Measurements from ENCODE around the gene MTA2.

The MTA2 gene

GRCh38 chr11:62603776-62604299 lies 2.2 kb upstream of the MTA2 start:
- Histone ChIP-seq H3K27me3 (ENCODE audit: control insufficient read depth, insufficient read depth, low read length) (peaks cover 3% of the 10 kb centered on the region; the same call in 1 of the 2 replicates), H3K27ac (ENCODE audit: low read length) (no peak overlapping the region), H3K9me3 (ENCODE audit: control insufficient read depth, insufficient read depth, low read length) (no peaks in the 10 kb centered on the region), H3K36me3 (ENCODE audit: control insufficient read depth, insufficient read depth, low read length) (no peaks in the 10 kb centered on the region), H3K4me3 (ENCODE audit: low read length) (no peak overlapping the region), H3K4me1 (ENCODE audit: control insufficient read depth, insufficient read depth, low read length) (peaks cover 4% of the 10 kb centered on the region; the same call in 1 of the 2 replicates)
- no CpG with 5 or more reads among the region's 8 CpGs for WGBS (ENCODE audit: insufficient coverage, insufficient read length)
- DNase-seq (ENCODE audit: low read depth, low spot score): no peak

- no peak for DNase-seq (ENCODE audit: low read depth, low spot score)
- Histone ChIP-seq H3K36me3 (ENCODE audit: control insufficient read depth, insufficient read depth, low read length) (peaks cover 3% of the 10 kb centered on the region; the same call in 1 of the 2 replicates), H3K4me3 (ENCODE audit: low read length) (peak overlapping the region; percentile 28; the same call in 1 of the 2 replicates), H3K27ac (ENCODE audit: low read length) (no peak overlapping the region), H3K4me1 (ENCODE audit: control insufficient read depth, insufficient read depth, low read length) (peaks cover 4% of the 10 kb centered on the region; the same call in 1 of the 2 replicates), H3K27me3 (ENCODE audit: control insufficient read depth, insufficient read depth, low read length) (peaks cover 3% of the 10 kb centered on the region; the same call in 1 of the 2 replicates), H3K9me3 (ENCODE audit: control insufficient read depth, insufficient read depth, low read length) (no peaks in the 10 kb centered on the region)
- no CpG with 5 or more reads among the region's 13 CpGs for WGBS (ENCODE audit: insufficient coverage, insufficient read length)
Measured at GRCh38 chr11:62603072-62603408, 1.4 kb upstream of the MTA2 start.

GRCh38 chr11:62602141-62603071 lies 741 bp upstream of the MTA2 start:
- Histone ChIP-seq H3K4me1 (ENCODE audit: control insufficient read depth, insufficient read depth, low read length) (peaks cover 4% of the 10 kb centered on the region; the same call in 1 of the 2 replicates), H3K4me3 (ENCODE audit: low read length) (peak overlapping the region; percentile 28; the same call in 1 of the 2 replicates), H3K36me3 (ENCODE audit: control insufficient read depth, insufficient read depth, low read length) (peaks cover 9% of the 10 kb centered on the region; the same call in 1 of the 2 replicates), H3K27me3 (ENCODE audit: control insufficient read depth, insufficient read depth, low read length) (peaks cover 3% of the 10 kb centered on the region; the same call in 1 of the 2 replicates), H3K9me3 (ENCODE audit: control insufficient read depth, insufficient read depth, low read length) (no peaks in the 10 kb centered on the region), H3K27ac (ENCODE audit: low read length) (no peak overlapping the region)
- WGBS (ENCODE audit: insufficient coverage, insufficient read length): no CpG with 5 or more reads among the region's 96 CpGs
- DNase-seq (ENCODE audit: low read depth, low spot score): no peak

GRCh38 chr11:62601122-62601371 lies 618 bp downstream of the MTA2 start:
- no peaks in the 10 kb centered on the region for H3K9me3 ChIP-seq (ENCODE audit: control insufficient read depth, insufficient read depth, low read length)
- peaks cover 4% of the 10 kb centered on the region; the same call in 1 of the 2 replicates for H3K4me1 ChIP-seq (ENCODE audit: control insufficient read depth, insufficient read depth, low read length)
- H3K27me3 ChIP-seq (ENCODE audit: control insufficient read depth, insufficient read depth, low read length): peaks cover 3% of the 10 kb centered on the region; the same call in 1 of the 2 replicates
- no peak overlapping the region for H3K27ac ChIP-seq (ENCODE audit: low read length)
- no peak for DNase-seq (ENCODE audit: low read depth, low spot score)
- WGBS (ENCODE audit: insufficient coverage, insufficient read length): no CpG with 5 or more reads among the region's 30 CpGs
- peak overlapping the region; percentile 94 for H3K4me3 ChIP-seq (ENCODE audit: low read length)
- peaks cover 19% of the 10 kb centered on the region for H3K36me3 ChIP-seq (ENCODE audit: control insufficient read depth, insufficient read depth, low read length)

- Histone ChIP-seq H3K36me3 (ENCODE audit: control insufficient read depth, insufficient read depth, low read length) (peaks cover 25% of the 10 kb centered on the region), H3K27ac (ENCODE audit: low read length) (no peak overlapping the region), H3K4me1 (ENCODE audit: control insufficient read depth, insufficient read depth, low read length) (peaks cover 4% of the 10 kb centered on the region; the same call in 1 of the 2 replicates), H3K9me3 (ENCODE audit: control insufficient read depth, insufficient read depth, low read length) (no peaks in the 10 kb centered on the region), H3K4me3 (ENCODE audit: low read length) (peak overlapping the region; percentile 94), H3K27me3 (ENCODE audit: control insufficient read depth, insufficient read depth, low read length) (peaks cover 3% of the 10 kb centered on the region; the same call in 1 of the 2 replicates)
- DNase-seq (ENCODE audit: low read depth, low spot score): no peak
- WGBS (ENCODE audit: insufficient coverage, insufficient read length): no CpG with 5 or more reads among the region's 26 CpGs
Measured at GRCh38 chr11:62600367-62601121, 1.1 kb downstream of the MTA2 start.

GRCh38 chr11:62599901-62600300 lies 1.8 kb downstream of the MTA2 start:
- Histone ChIP-seq H3K9me3 (ENCODE audit: control insufficient read depth, insufficient read depth, low read length) (no peaks in the 10 kb centered on the region), H3K36me3 (ENCODE audit: control insufficient read depth, insufficient read depth, low read length) (peaks cover 29% of the 10 kb centered on the region), H3K27me3 (ENCODE audit: control insufficient read depth, insufficient read depth, low read length) (peaks cover 3% of the 10 kb centered on the region; the same call in 1 of the 2 replicates), H3K4me3 (ENCODE audit: low read length) (no peak overlapping the region), H3K27ac (ENCODE audit: low read length) (no peak overlapping the region), H3K4me1 (ENCODE audit: control insufficient read depth, insufficient read depth, low read length) (peaks cover 4% of the 10 kb centered on the region; the same call in 1 of the 2 replicates)
- no peak for DNase-seq (ENCODE audit: low read depth, low spot score)
- WGBS (ENCODE audit: insufficient coverage, insufficient read length): 100% methylated on average over 2 of the region's 5 CpGs

- DNase-seq (ENCODE audit: low read depth, low spot score): peak; percentile 85
- no CpG with 5 or more reads among the region's 7 CpGs for WGBS (ENCODE audit: insufficient coverage, insufficient read length)
- Histone ChIP-seq H3K27ac (ENCODE audit: low read length) (no peak overlapping the region), H3K4me3 (ENCODE audit: low read length) (no peak overlapping the region), H3K4me1 (ENCODE audit: control insufficient read depth, insufficient read depth, low read length) (peaks cover 4% of the 10 kb centered on the region; the same call in 1 of the 2 replicates), H3K27me3 (ENCODE audit: control insufficient read depth, insufficient read depth, low read length) (peaks cover 3% of the 10 kb centered on the region; the same call in 1 of the 2 replicates), H3K36me3 (ENCODE audit: control insufficient read depth, insufficient read depth, low read length) (peaks cover 32% of the 10 kb centered on the region), H3K9me3 (ENCODE audit: control insufficient read depth, insufficient read depth, low read length) (no peaks in the 10 kb centered on the region)
Measured at GRCh38 chr11:62599069-62599696, 2.5 kb downstream of the MTA2 start.

- H3K4me1 ChIP-seq (ENCODE audit: control insufficient read depth, insufficient read depth, low read length): peaks cover 7% of the 10 kb centered on the region; the same call in 1 of the 2 replicates
- WGBS (ENCODE audit: insufficient coverage, insufficient read length): no CpG with 5 or more reads among the region's 8 CpGs
- peaks cover 38% of the 10 kb centered on the region for H3K36me3 ChIP-seq (ENCODE audit: control insufficient read depth, insufficient read depth, low read length)
- no peak overlapping the region for H3K27ac ChIP-seq (ENCODE audit: low read length)
- no peaks in the 10 kb centered on the region for H3K9me3 ChIP-seq (ENCODE audit: control insufficient read depth, insufficient read depth, low read length)
- H3K4me3 ChIP-seq (ENCODE audit: low read length): no peak overlapping the region
- DNase-seq (ENCODE audit: low read depth, low spot score): no peak
- H3K27me3 ChIP-seq (ENCODE audit: control insufficient read depth, insufficient read depth, low read length): no peaks in the 10 kb centered on the region
Measured at GRCh38 chr11:62595124-62595523, 6.5 kb downstream of the MTA2 start.

- H3K4me1 ChIP-seq (ENCODE audit: control insufficient read depth, insufficient read depth, low read length): peaks cover 3% of the 10 kb centered on the region; the same call in 1 of the 2 replicates
- no CpG with 5 or more reads among the region's 13 CpGs for WGBS (ENCODE audit: insufficient coverage, insufficient read length)
- peaks cover 41% of the 10 kb centered on the region for H3K36me3 ChIP-seq (ENCODE audit: control insufficient read depth, insufficient read depth, low read length)
- DNase-seq (ENCODE audit: low read depth, low spot score): no peak
- no peak overlapping the region for H3K4me3 ChIP-seq (ENCODE audit: low read length)
- no peaks in the 10 kb centered on the region for H3K9me3 ChIP-seq (ENCODE audit: control insufficient read depth, insufficient read depth, low read length)
- H3K27me3 ChIP-seq (ENCODE audit: control insufficient read depth, insufficient read depth, low read length): no peaks in the 10 kb centered on the region
- no peak overlapping the region for H3K27ac ChIP-seq (ENCODE audit: low read length)
Measured at GRCh38 chr11:62593434-62594044, 8.1 kb downstream of the MTA2 start.

Measured in iPS DF 6.9 (cell line).